HEK293T (cell line): ENCODE data around the gene KDM2A.

Experiments used
- BHLHE40 ChIP-seq: fragments of 450-650 bp; IDR thresholded peaks from 2 replicates; pipeline ENCODE4 v1.6.1; 2016; ENCODE audit warnings: mild to moderate bottlenecking, moderate library complexity, borderline replicate concordance
- FOXK2 ChIP-seq: fragments of 450-650 bp; IDR thresholded peaks from 2 replicates; pipeline ENCODE4 v1.6.1; 2016; ENCODE audit warnings: mild to moderate bottlenecking
- FOXM1 ChIP-seq: fragments of 450-650 bp; IDR thresholded peaks from 2 replicates; pipeline ENCODE4 v1.6.1; 2017; ENCODE audit warnings: mild to moderate bottlenecking, borderline replicate concordance
- HDGF ChIP-seq: fragments of 450-650 bp; IDR thresholded peaks from 2 replicates; pipeline ENCODE4 v1.6.1; 2017; ENCODE audit warnings: antibody characterized with exemption, borderline replicate concordance
- LEF1 ChIP-seq: fragments of 450-650 bp; IDR thresholded peaks from 2 replicates; pipeline ENCODE4 v1.6.1; 2017; ENCODE audit warnings: mild to moderate bottlenecking, borderline replicate concordance
- SP1 ChIP-seq: fragments of 450-650 bp; IDR thresholded peaks from 2 replicates; pipeline ENCODE4 v1.6.1; 2017
- SUZ12 ChIP-seq: fragments of 450-650 bp; IDR thresholded peaks from 2 replicates; pipeline ENCODE4 v1.6.1; 2016; ENCODE audit warnings: mild to moderate bottlenecking
- TARDBP ChIP-seq: fragments of 450-650 bp; IDR thresholded peaks from 2 replicates; pipeline ENCODE4 v1.6.1; 2016

- no peak for TF ChIP-seq BHLHE40
- no peak for TF ChIP-seq TARDBP
- no peak for TF ChIP-seq FOXM1
- no peak for TF ChIP-seq SUZ12
- no peak for TF ChIP-seq FOXK2
- TF ChIP-seq LEF1 = no peak
- TF ChIP-seq HDGF = no peak
- TF ChIP-seq SP1 = no peak
These were observed 75.0 kb downstream of the KDM2A start for GRCh38 chr11:67194096-67194495.
